B cell (primary cell): ENCODE measurements around the gene GLRX5.

Experiments used
- CTCF ChIP-seq: fragments of 200-600 bp; IDR thresholded peaks from one replicate; pipeline ENCODE4 v1.8.0; 2022; ENCODE audit warnings: antibody characterized with exemption, mild to moderate bottlenecking
- EZH2 ChIP-seq: IDR thresholded peaks from 2 replicates; pipeline ENCODE4 v1.6.1; 2012; ENCODE audit warnings: borderline replicate concordance, low read depth, mild to moderate bottlenecking, moderate library complexity, low read length; ENCODE audit not compliant: insufficient read depth, poor library complexity, severe bottlenecking

GRCh38 chr14:95507174-95507573 lies 27.7 kb upstream of the GLRX5 start:
- no peak for TF ChIP-seq CTCF
- no peak for TF ChIP-seq EZH2
